Fibroblast of villous mesenchyme (primary cell): ENCODE measurements around the gene GBX1. TPM values are rescaled to one million over a fixed set of nuclear protein-coding genes. Genes with fewer than 3 reads are reported as not detected.

Experiments used
- DNase-seq: peaks from one replicate; pipeline ENCODE4 v3.0.0-alpha.2; 2010; ENCODE audit warnings: low read depth
- H3K4me3 ChIP-seq: 2 replicates; pipeline ENCODE4 v1.5.1; 2011; ENCODE audit warnings: low read depth, mild to moderate bottlenecking, low read length
- total RNA-seq: library from RNA; depleted of rRNA; stranded (reverse); fragments of >200 nt; gene quantifications from 2 replicates; pipeline ENCODE4 v1.2.3, GENCODE V29; 2012
- TF ChIP-seq, protein P1 (sequence below): IDR thresholded peaks from 2 replicates; pipeline ENCODE4 v1.5.1; 2012; ENCODE audit warnings: low read depth, mild to moderate bottlenecking, low read length; ENCODE audit not compliant: insufficient read depth

GBX1 gene
- total RNA-seq, 1 donor = not detected

DNA sequence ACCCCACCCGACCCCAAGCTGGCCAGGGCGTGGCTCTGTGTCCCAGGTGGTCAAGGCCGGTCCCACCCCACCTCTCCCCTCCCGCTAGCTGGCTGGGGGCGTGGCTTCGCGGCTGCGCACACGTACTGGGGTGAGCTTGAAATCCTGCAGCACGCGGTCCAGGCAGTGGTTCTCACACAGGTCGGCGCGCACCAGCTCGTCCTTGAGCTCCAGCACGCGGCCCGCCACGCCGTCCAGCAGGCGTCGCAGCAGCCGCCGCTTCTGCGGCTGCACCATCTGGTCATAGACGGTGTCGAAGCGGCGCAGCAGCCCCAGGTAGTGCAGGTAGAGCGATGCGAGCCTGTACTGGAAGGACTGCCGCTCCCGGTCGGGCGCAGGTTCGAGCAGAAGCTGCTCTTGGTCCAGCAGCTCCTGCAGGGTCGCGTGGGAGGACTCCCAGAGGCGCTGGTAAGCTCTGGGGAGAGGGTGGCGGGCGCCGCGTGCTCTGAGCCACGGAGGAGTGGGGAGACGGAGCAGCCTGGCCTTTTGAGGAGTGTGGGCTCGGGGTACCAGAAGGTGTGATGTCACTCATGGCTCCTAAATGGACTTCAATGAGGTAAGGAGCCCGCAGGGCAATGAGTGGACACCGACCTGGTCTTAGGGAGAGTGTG is 37.0 kb upstream of the GBX1 start:
- no peak overlapping the region for H3K4me3 ChIP-seq
- TF ChIP-seq, protein P1, sequence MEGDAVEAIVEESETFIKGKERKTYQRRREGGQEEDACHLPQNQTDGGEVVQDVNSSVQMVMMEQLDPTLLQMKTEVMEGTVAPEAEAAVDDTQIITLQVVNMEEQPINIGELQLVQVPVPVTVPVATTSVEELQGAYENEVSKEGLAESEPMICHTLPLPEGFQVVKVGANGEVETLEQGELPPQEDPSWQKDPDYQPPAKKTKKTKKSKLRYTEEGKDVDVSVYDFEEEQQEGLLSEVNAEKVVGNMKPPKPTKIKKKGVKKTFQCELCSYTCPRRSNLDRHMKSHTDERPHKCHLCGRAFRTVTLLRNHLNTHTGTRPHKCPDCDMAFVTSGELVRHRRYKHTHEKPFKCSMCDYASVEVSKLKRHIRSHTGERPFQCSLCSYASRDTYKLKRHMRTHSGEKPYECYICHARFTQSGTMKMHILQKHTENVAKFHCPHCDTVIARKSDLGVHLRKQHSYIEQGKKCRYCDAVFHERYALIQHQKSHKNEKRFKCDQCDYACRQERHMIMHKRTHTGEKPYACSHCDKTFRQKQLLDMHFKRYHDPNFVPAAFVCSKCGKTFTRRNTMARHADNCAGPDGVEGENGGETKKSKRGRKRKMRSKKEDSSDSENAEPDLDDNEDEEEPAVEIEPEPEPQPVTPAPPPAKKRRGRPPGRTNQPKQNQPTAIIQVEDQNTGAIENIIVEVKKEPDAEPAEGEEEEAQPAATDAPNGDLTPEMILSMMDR = peak; percentile 5
- no peak for DNase-seq

DNA sequence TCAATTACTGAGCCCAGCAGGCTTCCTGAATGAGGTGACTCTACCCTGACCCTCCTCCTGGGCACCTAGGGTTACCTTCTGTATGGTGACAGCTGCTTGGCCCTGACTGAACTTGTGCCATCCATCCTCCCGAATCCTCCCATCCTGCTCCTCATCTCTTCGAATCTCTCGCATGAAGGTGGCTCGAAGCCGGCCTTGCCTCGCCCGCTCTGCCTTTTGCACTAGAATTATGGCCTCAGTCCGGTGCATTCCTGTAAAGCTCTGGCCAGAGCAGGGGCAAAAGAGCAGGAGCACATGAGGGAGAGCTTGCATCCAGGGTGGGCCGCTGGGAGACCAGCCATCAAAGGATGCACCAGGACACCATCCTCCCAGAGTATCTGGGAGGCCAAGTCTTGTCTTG is 35.3 kb upstream of the GBX1 start:
- TF ChIP-seq, protein P1 = no peak
- H3K4me3 ChIP-seq = no peak overlapping the region
- no peak for DNase-seq

DNA sequence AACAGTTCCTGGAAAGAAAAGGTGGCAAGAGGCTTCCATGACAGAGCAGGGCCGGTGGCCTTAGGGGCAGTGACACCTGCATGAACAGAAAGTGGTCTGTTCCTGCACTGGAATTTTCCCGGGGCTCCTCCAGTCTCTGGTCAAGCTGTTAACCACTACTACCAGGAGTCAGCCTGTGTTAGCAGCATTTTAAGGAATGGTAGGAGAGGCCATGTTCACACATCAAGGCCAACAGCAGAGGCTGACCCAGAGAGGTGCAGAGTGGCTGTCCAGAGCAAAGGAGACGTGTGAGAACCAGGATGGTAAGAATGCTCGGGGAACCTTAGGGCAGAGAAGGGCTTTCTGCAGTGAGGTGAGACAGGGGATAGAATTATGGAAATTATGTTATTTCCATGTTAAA is 34.3 kb upstream of the GBX1 start:
- TF ChIP-seq, protein P1 = no peak
- H3K4me3 ChIP-seq = no peak overlapping the region
- DNase-seq = no peak

DNA sequence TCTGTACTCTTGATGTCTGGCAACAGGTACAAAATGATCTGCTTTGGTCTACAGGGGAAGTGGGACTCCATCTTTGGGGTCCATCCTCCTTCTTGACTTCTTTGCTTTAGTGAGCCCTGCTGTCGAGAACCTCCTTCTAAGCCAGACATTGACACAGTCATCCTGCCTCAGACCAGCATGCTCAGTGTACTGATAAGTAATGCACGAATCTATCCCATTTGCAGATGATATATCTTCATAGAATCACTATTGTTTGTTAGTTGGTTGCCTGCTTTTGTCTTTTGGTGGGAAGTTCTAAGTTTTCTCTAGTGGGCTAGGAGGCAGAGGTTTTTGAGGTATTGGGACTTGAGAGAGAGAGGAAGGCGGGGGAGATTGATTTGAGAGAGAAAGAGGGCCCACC is 33.9 kb upstream of the GBX1 start:
- H3K4me3 ChIP-seq = no peak overlapping the region
- DNase-seq = no peak
- TF ChIP-seq, protein P1 = no peak

DNA sequence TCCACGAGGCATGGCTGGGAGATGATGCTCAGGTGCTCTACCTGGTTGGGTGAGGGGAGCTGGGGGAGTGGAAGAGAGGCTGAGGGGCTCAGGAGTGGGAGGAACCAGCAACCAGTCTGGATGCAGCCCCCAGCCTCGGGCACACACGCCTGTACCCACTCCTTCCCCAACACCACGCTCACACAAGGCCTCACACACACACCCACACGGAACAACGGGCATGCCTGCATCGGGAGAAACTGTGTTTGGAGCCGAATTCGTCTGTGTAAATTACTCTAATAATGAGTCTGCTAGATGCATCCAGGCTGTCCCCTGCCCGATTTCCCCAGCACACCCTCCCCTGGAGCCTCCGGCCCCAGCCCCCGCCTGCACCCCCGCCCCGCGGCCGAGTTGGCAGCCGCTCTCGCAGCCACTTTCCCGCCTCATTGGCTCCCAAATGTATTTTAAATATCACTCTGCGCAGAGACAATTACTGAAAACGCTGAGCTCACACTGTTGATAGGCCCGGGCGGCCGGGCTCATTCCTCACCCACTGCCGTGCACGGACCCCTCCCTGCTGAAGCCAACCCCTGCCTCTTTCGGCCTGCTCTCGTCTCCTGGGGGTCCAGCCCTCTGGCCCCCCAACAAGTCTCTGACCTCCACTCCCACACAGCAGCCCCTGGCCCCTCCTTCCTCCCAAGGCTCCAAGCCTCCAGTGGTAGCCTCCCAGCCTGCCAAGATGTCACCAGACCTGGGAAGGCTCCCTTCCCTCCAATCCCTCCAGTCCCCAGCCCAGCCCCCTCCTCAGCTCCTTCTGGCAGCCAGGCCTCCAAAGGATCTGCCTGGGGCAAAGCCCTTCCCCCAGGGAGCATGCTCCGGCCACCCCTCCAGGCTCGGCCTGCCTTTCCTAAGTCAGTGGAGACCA is 31.7 kb upstream of the GBX1 start:
- DNase-seq = no peak
- H3K4me3 ChIP-seq = no peak overlapping the region
- TF ChIP-seq, protein P1 = no peak

DNA sequence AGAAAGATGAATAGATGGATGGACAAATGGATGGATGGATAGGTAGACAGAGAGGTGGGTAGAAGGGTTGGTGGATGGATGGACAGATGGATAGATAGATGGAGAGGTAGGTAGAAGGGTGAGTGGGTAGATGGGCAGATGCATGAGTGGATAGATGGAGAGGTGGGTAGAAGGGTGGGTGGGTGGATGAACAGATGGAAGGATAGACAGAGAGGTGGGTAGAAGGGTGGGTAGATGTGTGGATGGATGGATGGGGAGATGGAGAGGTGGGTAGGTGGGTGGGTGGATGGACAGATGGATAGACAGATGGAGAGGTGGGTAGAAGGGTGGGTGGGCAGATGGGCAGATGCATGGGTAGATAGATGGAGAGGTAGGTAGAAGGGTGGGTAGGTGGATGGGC is 30.4 kb upstream of the GBX1 start:
- DNase-seq = no peak
- H3K4me3 ChIP-seq = no peak overlapping the region
- TF ChIP-seq, protein P1 = no peak
